GM21723 (cell line): ENCODE results near the gene PHF21B.
"Not testable (repeated sequence)": the region's sequence is repeated elsewhere in the genome, so short reads cannot be mapped to it uniquely, and the experiment has no call there.

Source experiments
- ATAC-seq: cut with Tn5 transposase; IDR thresholded peaks from one replicate; pipeline ENCODE4 v1.9.1; 2021; ENCODE audit warnings: mild to moderate bottlenecking, moderate library complexity; ENCODE audit not compliant: unreplicated experiment

PHF21B gene

DNA sequence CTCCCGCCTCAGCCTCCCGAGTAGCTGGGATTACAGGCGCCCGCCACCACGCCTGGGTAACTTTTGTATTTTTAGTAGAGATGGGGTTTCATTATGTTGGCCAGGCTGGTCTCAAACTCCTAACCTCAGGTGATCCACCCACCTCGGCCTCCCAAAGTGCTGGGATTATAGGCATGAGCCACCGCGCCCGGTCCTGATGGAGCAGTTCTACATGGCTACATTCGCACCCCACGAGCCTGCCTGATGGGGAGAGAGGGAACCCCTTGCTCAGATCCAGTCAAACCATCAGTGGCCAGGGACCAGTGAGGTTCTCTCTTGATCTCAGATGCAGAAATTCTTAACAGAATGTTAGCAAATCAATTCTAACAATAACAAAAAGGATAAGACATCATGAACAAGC, 88.0 kb downstream of the PHF21B start:
- ATAC-seq, result not testable (repeated sequence)

DNA sequence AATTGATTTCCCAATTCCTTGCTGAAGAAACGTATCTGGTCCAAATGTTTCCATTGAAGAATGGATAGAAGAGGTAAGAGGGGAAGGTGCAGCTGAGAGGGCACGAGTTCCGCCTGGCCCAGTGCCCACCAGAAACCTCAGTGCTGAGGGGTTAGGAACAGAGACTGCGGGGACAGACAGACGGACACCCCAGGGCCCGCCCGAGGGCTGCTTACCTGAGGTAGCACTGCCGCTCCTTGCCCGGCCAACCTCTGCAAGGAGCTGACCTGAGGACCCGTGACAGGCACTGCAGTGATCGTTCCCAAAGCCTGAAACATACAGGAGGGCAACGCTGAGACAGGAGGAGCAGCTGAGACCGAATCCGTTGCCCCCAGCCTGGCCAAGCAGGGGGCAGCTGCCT, 89.6 kb downstream of the PHF21B start:
- ATAC-seq, result no peak

DNA sequence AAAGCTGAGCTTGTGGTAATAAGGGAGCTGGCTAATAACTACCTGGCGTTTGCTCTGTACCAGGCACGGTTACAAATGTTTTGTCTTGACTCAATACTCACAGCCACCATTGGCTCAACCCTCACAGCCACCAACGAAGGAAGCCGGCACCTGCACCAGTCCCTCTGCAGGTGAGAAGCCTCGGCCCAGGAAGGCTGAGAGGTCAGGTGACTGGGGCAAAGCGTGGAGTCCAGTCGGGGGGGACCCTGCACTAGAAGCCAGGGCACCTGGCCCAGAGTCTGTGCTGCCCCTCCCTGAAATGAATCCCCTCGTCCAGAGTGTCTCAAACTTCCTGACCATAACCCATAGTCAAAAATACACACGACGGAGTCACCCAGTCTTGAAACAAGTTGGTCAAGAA, 90.1 kb downstream of the PHF21B start:
- ATAC-seq, result no peak

DNA sequence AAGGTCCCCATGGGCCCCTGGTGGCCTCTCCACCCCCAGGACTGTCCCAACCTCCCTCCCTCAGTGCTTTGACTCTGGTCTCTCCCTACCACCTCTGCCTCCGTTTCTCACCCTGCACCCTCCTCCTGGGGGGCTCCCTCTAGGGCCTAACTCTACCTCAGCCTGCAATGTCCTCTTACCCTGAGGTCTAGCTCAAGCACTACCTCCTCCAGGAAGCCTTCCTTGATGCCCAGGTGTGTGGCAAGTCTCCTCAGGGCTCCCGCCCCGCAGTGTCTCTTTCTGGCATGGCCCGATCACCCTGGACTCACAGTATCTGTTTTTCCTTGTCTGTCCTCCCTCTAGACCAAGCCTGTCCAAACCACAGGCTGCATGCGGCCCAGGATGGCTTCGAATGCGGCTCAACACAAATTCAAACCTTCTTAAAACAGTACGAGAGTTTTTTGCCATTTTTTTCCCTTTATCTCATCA, 90.8 kb downstream of the PHF21B start:
- no peak for ATAC-seq

DNA sequence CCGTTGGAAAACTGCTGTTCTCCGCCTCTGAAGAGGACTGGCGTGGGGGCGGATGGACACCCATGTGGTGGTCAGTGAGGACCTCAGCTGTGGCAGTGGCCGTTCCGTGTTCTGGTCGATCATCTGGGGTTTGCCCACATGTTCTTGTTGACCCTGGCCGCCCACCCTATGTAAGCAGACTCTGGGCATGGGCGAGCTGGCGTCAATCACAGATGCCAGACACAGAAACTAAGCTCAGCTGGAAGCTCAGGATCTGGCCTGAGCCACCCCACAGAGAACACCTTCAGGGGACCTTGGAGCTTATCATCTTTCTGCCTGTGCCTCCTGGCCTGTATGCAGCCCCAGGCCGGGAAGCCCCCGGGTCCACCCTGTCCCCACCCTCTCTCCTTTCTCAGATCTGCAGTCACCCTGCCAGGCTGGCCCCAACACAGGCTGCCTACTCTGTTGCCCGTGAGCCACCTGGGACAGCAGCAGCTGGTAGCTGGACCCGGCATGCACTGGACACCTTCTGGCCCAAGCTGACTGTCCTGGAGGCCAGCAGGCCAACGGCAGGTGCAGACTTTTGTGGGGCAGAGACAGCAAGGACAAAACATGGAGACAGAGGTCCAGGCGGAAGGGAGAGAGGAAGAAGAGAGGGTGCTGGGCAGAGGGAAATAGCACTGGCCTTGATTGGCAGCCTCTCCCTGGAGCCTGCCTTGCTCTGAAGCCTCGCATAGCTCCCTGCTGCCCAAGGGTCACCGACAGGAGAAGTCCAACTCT, 91.5 kb downstream of the PHF21B start:
- no peak for ATAC-seq

DNA sequence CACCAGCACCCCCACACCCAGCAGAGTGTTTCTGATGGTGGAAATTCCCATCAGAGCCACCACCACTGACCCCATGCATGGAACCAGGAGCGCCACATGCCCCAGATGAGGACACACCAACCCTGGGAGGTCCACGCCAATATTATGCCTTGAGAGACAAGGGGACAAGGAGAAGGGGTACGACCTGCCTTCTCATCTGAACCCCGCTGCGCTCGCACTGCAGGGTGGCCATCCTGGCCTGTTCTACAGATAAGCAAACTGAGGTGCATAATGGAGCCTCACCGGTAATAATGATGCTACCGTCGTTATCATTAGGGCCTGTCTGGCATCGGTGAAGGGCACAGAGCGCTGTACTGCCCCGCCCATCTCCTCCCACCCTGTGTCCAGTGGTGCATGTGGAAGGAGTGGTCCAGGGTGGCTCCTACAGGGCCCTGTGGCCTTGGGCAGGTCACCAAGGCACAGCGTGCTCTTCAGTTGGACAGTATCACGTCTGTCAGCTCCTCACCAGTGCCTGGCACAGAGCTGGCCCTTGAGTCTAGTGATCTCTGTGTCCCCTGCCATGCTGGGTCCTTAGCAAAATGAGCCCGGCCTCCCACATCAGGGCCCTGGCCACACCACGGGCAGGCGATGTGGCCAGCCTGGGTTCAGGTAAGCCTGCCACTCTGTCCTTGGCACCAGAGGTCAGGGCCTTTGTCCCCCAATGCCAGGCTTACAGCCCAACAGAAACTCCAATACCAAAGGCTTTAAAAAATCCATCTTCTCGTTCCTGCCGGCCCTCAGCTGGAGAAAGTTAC, 92.2 kb downstream of the PHF21B start:
- no peak for ATAC-seq

DNA sequence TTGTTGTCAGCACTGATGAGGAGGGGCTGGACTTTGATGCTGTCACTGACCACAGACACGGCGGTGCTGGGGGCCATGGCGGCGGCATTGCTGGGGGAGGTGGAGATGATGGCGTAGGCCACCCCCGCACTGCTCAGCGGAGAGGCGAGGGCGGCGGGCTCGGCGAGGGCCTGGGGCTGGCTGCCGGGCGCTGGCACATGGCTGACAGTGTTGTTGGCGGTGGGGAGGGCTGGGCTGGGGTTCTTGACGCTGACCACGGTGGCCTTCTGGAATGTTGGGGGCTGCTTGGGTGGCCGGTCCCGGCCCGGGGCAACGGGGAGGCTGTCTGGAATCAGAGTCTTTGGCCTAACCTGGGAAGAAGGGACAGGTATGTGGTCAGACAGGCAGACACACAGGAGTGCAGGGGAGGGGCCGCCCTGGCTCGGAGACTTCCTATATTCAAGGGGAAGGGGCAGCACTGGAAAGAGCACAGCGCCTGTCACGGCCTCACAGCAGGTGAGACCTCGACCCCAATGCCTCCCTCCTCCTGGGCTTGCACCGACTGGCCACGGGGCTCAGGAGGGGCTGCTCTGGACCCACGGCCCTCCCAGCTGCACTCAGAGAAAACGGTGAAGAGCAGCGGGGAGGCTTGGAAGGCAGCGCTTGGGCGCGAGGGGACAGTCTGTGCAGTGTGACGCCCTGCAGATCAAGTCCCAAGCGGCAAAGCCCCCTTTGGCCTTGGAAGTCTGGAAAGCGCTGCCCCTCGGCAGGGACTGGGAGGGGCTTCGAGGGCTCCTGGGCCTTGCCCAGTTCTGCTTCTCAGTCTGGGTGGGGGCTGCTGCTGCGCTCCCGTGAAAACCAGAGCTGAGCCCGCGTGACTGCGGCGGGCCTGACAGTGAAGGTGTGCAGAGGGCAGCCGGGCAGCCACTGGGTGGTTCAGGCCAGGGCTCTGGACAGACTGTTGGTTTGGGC, 93.2 kb downstream of the PHF21B start:
- no peak for ATAC-seq

DNA sequence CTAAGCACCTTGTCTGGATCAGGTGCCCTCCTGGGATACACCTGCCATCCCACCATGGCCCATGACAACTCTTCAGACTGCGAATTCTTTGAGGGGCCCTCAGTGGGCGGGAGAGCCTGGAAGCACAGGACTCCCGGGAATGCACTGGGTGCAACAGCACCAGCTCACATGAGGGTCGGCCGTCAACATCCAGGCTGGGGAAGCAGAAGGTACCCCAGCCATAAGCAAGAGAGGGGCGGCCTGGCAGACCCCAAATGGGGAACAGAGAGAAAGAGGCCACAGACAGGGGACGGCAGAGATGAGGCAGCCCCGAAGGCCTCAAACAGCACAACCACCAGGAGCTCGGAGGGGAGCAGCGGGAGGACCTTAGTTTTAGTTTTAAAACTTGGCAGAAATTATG, 94.4 kb downstream of the PHF21B start:
- no peak for ATAC-seq

DNA sequence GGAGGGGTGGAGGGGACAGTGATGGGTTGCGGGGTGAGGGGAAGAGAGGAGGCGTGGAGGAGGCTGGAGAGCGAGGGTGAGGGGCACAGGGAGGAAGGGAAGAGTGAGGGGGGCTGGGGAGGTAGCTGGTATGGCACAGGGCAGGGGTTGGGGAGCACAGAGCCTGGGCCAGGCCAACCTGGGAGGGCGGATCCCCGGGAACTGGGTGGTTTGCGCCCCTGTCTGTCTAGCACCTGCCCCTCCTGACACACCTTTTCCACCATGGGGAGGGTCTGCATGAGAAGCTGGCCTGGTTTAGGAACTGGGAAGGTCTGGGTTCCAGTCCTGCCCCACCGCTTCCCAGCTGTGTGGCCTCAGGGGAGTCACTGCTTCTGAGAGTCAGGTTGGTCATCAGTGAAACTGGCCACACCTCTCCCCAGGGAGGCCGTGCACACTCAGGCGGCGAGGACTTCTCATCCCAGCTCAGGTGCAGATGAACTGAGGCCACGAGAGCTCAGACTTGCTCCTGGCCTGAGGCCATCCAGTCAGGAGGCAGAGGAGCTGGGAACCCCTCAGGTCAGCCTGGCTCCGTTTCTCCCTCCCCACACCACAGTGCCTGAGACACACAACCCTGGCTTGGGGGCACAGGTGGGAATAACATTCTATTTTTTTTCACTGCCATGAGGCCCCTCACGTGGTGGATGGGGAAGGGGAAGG, 95.6 kb downstream of the PHF21B start:
- no peak for ATAC-seq

DNA sequence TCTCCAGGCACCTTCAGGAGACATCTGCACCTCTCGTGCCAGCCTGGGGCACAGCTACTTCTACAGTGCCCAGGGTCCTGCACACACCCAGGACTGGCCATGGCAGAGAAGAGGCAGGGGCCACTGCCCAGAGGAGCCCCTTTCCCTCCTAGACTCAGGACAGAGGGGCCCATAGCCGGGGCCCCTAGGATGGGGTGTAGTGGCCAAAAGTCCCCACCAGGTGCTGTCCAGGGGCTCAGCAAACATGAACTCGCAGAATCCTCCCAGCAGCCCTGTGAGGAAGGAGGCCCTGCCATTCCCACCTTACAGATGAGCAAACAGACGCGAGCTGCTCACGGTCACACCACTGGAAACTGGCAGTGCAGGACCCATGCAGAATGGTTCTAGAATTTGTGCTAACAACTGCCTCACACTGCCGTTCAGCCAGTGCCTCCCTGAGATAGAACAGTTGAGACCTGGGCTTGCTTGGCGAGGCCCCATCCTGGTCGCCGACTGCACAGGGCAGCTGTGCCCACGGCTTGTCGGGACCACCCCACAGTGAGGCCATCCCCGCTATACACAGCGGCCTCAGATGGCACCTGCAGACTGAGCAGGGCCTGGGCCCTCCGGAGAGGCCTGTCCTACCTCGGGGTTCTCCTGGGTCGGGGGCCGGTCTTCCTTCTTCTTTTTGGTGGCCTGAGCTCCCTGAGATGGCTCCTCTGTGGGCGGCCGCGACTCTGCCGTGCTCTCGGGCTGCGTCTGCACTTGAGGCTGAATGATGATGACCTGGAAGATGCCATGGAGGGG, 96.4 kb downstream of the PHF21B start:
- no peak for ATAC-seq

DNA sequence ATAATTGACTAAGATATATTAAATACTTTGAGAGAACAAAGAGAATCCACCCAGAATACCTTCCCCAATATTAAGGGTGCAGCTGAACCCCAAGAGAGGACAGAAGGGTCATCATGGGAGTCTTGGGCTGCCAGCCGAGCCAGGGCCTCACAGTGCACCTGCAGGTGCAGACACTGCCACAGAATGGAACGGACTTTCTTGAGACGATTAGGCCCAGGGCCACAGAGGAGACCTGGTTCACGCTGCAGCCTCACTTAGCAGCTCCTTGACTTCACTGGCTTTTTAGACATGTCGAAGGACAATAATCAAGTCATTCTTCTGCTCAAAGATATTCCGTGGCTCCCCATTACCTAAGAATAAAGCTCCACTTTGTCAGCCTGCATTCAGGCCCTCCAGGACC, 100.6 kb downstream of the PHF21B start:
- no peak for ATAC-seq

DNA sequence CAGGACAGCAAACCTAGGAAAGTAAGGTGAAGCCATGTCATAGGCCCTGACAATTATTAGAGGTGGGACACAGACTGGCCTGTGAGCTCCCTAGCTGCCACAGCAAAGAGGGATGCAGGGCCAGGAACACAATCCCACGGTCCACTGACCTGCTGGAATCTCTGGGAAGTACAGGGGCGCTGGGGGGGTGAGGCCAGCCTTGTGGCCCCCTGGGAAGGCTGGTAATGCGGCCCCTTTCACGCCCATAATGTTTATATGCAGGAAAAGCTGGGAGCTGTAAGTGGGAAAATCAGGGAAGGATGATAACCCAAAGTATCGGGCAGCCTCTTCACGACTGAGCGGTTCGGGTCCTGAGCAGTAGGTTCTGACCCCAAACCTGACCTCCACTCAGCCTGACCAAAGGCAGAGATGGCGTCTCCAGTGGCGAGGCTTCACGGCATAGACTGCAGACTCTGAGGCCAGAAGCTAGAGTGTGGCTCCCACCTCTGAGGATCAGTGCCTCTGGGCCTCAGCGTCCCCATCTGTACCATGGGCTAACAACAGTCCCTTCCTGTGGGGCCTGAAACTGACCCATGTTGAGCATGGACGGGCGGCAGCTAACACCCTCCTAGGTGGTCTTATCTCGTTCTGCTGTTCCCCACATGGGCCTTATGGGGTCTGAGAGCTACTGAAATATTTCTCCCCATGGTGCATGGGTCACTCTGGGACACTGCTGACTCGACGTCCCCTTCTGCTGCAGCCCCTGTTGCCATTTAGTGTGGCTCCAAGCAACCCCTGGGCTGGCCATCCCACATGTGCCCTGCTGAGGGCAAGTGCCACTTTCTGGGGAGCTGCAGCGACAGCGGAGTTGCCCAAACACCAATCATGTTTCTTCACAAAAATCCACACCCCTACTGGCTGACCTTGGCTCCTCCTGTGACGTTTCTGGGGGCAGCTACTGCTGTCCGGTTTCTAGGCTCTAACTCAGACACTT, 101.8 kb downstream of the PHF21B start:
- ATAC-seq, result no peak

DNA sequence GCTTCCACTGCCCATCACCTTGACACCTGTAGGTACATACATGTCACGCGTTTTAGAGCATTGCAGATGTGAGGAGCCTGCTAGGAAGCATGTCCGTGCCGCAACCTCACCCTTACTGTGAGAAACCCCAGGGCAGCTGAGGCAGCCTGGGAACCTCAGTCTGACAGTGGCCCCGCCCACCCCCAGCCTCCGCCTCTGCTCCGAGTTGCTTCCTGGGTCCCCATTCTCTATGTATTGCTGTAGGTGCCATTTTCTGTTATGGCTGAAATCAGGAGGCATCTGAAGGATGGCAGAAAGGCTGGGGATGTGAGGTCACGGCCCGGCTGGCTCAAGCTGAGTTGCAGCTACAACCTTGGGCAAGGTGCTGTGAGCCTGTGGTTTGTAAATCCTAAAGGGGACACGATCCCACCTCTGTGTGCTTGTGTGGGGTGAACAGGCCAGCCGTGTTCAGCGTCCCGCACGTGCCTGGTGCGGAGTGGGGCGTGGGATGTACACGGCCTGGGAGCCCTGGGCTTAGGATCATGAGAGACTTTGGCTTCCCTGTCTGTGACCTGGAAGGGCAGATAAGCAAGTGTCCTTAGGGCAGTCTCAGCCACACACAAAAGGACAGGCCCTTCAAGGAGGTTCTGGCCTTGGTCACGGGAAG, 102.7 kb downstream of the PHF21B start:
- no peak for ATAC-seq

DNA sequence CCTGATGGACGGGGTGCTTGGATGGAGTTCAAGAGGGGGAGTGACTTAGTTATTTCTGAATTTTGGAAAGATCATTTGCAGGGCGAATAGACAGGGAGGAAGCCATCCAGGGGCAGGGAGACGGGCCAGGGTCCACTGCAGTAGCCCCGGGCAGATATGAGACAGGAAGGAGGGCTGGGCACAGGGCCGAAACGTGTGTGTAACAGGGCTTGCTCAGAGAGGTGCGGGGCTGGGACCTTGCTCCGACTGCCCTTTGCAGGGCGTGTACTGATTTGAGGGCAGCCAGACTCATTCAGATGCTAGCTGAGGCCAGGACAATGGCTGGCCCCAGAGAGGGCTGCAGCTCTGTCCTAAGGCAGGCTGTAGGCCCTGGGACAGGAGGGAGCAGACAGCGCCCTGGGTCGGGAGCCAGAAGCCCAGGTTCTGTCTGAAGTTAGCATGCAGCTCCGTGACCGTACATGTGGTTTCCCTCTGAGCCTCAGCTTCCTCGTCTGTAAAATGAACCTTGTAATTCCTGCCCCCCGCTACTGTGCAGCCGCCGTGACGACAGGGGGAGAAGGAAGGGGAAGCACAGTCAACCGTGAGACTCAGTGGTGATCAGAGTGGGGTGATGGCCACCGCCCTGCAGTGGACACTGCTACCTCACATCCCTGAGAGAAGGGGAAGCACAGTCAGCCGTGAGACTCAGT, 103.4 kb downstream of the PHF21B start:
- ATAC-seq, result no peak

DNA sequence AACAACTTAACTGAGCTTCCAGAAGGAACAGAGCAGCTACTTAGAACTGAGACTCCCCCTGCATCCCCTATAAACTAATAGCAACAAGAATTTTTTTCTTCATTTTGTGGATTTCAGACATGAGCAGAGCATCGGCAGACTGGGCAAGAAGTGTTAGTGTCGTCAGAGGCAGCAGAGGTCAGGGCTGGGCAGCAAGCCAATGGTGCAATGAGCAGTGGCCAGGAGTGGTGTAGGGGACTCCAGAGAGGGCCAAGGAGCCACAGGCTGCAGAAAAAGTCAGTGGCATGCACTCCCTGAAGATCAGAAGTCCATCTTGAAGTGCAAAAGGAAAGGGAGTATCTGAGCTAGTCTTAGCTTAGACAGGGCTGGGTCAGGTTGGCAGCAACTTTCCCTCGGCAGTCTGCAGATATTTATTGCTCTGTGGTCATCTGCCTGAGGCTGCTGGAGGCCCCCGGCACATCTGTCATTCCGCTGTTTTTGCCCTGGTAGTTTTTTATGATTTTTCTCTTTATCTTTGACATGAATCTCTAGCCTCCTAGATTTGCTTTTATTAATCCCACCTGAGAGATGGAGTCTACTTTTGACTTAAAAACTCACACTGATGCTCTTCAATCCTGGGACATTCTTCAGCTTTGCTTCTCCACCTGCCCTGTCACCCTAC, 105.2 kb downstream of the PHF21B start:
- not testable (repeated sequence) for ATAC-seq

DNA sequence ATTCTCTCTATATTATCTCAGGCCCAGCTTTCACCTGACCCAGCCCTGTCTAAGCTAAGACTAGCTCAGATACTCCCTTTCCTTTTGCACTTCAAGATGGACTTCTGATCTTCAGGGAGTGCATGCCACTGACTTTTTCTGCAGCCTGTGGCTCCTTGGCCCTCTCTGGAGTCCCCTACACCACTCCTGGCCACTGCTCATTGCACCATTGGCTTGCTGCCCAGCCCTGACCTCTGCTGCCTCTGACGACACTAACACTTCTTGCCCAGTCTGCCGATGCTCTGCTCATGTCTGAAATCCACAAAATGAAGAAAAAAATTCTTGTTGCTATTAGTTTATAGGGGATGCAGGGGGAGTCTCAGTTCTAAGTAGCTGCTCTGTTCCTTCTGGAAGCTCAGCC, 106.6 kb downstream of the PHF21B start:
- not testable (repeated sequence) for ATAC-seq

DNA sequence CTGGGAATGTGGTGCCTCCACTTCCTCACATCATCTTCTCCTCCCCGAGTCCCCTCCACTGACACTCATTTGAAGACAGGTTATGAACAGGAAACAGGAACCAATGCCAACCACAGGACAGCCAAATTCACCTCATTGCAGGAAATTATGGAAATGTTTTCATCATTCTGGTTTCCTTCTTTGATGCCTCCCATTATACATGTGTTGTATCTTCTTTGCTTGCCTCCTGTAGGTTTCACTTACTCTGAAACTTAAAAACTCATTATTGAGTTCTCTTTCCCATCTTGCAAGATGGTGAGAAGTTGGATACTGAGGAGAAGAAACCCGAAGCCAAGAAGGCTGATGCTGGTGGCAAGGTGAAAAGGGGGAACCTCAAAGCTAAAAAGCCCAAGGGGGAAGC, 108.5 kb downstream of the PHF21B start:
- ATAC-seq, result no peak
